ENCODE data around the gene GALNT2.

Gene GALNT2

GRCh38 chr1:230219174-230220067 is 152.4 kb downstream of the GALNT2 start:
- H3K9ac ChIP-seq = no peak overlapping the region
- no peaks in the 10 kb centered on the region for H3K36me3 ChIP-seq (ENCODE audit: control insufficient read depth, insufficient read depth, low read length)
- H3K27ac ChIP-seq = no peak overlapping the region
- H3K4me3 ChIP-seq (ENCODE audit: low read depth, low read length) = no peak overlapping the region
- no peak for TF ChIP-seq CTCF (IDR thresholded peaks at IDR 0.05)
- no peaks in the 10 kb centered on the region for H3K79me2 ChIP-seq
- H2AFZ ChIP-seq = no peak overlapping the region
- no peak overlapping the region for H3K4me2 ChIP-seq (ENCODE audit: low read length)
- no peaks in the 10 kb centered on the region for H3K27me3 ChIP-seq (ENCODE audit: control insufficient read depth, insufficient read depth, low read length)
- H3K9me3 ChIP-seq (ENCODE audit: control insufficient read depth, low read length) = no peaks in the 10 kb centered on the region
- no peaks in the 10 kb centered on the region for H3K4me1 ChIP-seq

- H3K4me2 ChIP-seq (ENCODE audit: low read length) = no peak overlapping the region
- H3K4me3 ChIP-seq (ENCODE audit: low read depth, low read length) = no peak overlapping the region
- no peaks in the 10 kb centered on the region for H3K27me3 ChIP-seq (ENCODE audit: control insufficient read depth, insufficient read depth, low read length)
- no peaks in the 10 kb centered on the region for H3K36me3 ChIP-seq (ENCODE audit: control insufficient read depth, insufficient read depth, low read length)
- TF ChIP-seq CTCF (IDR thresholded peaks at IDR 0.05) = no peak
- no peak overlapping the region for H3K27ac ChIP-seq
- no peaks in the 10 kb centered on the region for H3K9me3 ChIP-seq (ENCODE audit: control insufficient read depth, low read length)
- H3K79me2 ChIP-seq = no peaks in the 10 kb centered on the region
- H3K4me1 ChIP-seq = no peaks in the 10 kb centered on the region
- no peak overlapping the region for H2AFZ ChIP-seq
- H3K9ac ChIP-seq = no peak overlapping the region
Observed at GRCh38 chr1:230220478-230220877, 153.4 kb downstream of the GALNT2 start.

GRCh38 chr1:230220907-230221306 is 153.9 kb downstream of the GALNT2 start:
- Histone ChIP-seq H3K36me3 (ENCODE audit: control insufficient read depth, insufficient read depth, low read length) (no peaks in the 10 kb centered on the region), H3K4me2 (ENCODE audit: low read length) (no peak overlapping the region), H3K27me3 (ENCODE audit: control insufficient read depth, insufficient read depth, low read length) (no peaks in the 10 kb centered on the region), H3K4me1 (no peaks in the 10 kb centered on the region), H3K27ac (no peak overlapping the region), H3K4me3 (ENCODE audit: low read depth, low read length) (no peak overlapping the region), H3K9me3 (ENCODE audit: control insufficient read depth, low read length) (no peaks in the 10 kb centered on the region), H3K79me2 (no peaks in the 10 kb centered on the region), H2AFZ (no peak overlapping the region), H3K9ac (no peak overlapping the region)
- TF ChIP-seq CTCF (IDR thresholded peaks at IDR 0.05) = no peak

GRCh38 chr1:230222678-230223077 is 155.6 kb downstream of the GALNT2 start:
- no peaks in the 10 kb centered on the region for H3K27me3 ChIP-seq (ENCODE audit: control insufficient read depth, insufficient read depth, low read length)
- no peak overlapping the region for H3K4me3 ChIP-seq (ENCODE audit: low read depth, low read length)
- H3K36me3 ChIP-seq (ENCODE audit: control insufficient read depth, insufficient read depth, low read length) = no peaks in the 10 kb centered on the region
- no peak overlapping the region for H3K4me2 ChIP-seq (ENCODE audit: low read length)
- no peaks in the 10 kb centered on the region for H3K79me2 ChIP-seq
- H3K9me3 ChIP-seq (ENCODE audit: control insufficient read depth, low read length) = no peaks in the 10 kb centered on the region
- no peak for TF ChIP-seq CTCF (IDR thresholded peaks at IDR 0.05)
- H3K4me1 ChIP-seq = no peaks in the 10 kb centered on the region
- no peak overlapping the region for H3K27ac ChIP-seq
- no peak overlapping the region for H3K9ac ChIP-seq
- no peak overlapping the region for H2AFZ ChIP-seq

All from parathyroid adenoma (tissue), 2 donors.